ENCODE data around the gene TAS2R46. TPM values are rescaled to one million over a fixed set of nuclear protein-coding genes. Genes with fewer than 3 reads are reported as not detected.

Gene TAS2R46
- total RNA-seq, 1 experiment from 2014 or later, result 0.46 TPM

Other genes starting within 250 kb of the TAS2R46 start
- 0.23 TPM for gene TAS2R10, start 235.9 kb downstream of the TAS2R46 start, total RNA-seq (2021; ENCODE audit: unreplicated experiment)
- gene PRR4, start 212.8 kb downstream of the TAS2R46 start, total RNA-seq (2021; ENCODE audit: unreplicated experiment), result 1.1 TPM
- gene PRH1, start 178.0 kb downstream of the TAS2R46 start, total RNA-seq (2021; ENCODE audit: unreplicated experiment), result 10.5 TPM
- 0.39 TPM for gene TAS2R13, start 152.7 kb downstream of the TAS2R46 start, total RNA-seq (2021; ENCODE audit: unreplicated experiment)
- not detected for gene PRH2, start 133.1 kb downstream of the TAS2R46 start, total RNA-seq (2021; ENCODE audit: unreplicated experiment)
- gene TAS2R14, start 123.0 kb downstream of the TAS2R46 start, total RNA-seq (2021; ENCODE audit: unreplicated experiment), result 1.4 TPM
- 0.18 TPM for gene TAS2R50, start 75.4 kb downstream of the TAS2R46 start, total RNA-seq (2021; ENCODE audit: unreplicated experiment)
- gene TAS2R20, start 64.0 kb downstream of the TAS2R46 start, total RNA-seq (2021; ENCODE audit: unreplicated experiment), result 0.95 TPM
- gene TAS2R19, start 39.7 kb downstream of the TAS2R46 start, total RNA-seq (2021; ENCODE audit: unreplicated experiment), result 1.1 TPM
- gene TAS2R31, start 30.9 kb downstream of the TAS2R46 start, total RNA-seq (2021; ENCODE audit: unreplicated experiment), result 1.3 TPM
- gene TAS2R43, start 30.0 kb upstream of the TAS2R46 start, total RNA-seq (2021; ENCODE audit: unreplicated experiment), result 0.36 TPM
- 0.74 TPM for gene TAS2R30, start 72.3 kb upstream of the TAS2R46 start, total RNA-seq (2021; ENCODE audit: unreplicated experiment)
- gene SMIM10L1, start 108.9 kb upstream of the TAS2R46 start, total RNA-seq (2021; ENCODE audit: unreplicated experiment), result 6.0 TPM
- gene TAS2R42, start 124.6 kb upstream of the TAS2R46 start, total RNA-seq (2021; ENCODE audit: unreplicated experiment), result not detected
- gene PRB3, start 207.4 kb upstream of the TAS2R46 start, total RNA-seq (2021; ENCODE audit: unreplicated experiment), result not detected
- gene PRB4, start 248.1 kb upstream of the TAS2R46 start, total RNA-seq (2021; ENCODE audit: unreplicated experiment), result not detected